Fibroblast of villous mesenchyme (primary cell): ENCODE measurements around the gene THSD7B. TPM values are rescaled to one million over a fixed set of nuclear protein-coding genes. Genes with fewer than 3 reads are reported as not detected.
"Not testable (repeated sequence)": the region's sequence is repeated elsewhere in the genome, so short reads cannot be mapped to it uniquely, and the experiment has no call there.

Experiments used
- DNase-seq: peaks from one replicate; pipeline ENCODE4 v3.0.0-alpha.2; 2010; ENCODE audit warnings: low read depth
- H3K4me3 ChIP-seq: 2 replicates; pipeline ENCODE4 v1.5.1; 2011; ENCODE audit warnings: low read depth, mild to moderate bottlenecking, low read length
- total RNA-seq: library from RNA; depleted of rRNA; stranded (reverse); fragments of >200 nt; gene quantifications from 2 replicates; pipeline ENCODE4 v1.2.3, GENCODE V29; 2012
- TF ChIP-seq, protein P1 (sequence below): IDR thresholded peaks from 2 replicates; pipeline ENCODE4 v1.5.1; 2012; ENCODE audit warnings: low read depth, mild to moderate bottlenecking, low read length; ENCODE audit not compliant: insufficient read depth

Gene THSD7B
- total RNA-seq, 1 donor, result 1.3 TPM

- no peak for DNase-seq
- TF ChIP-seq, protein P1, sequence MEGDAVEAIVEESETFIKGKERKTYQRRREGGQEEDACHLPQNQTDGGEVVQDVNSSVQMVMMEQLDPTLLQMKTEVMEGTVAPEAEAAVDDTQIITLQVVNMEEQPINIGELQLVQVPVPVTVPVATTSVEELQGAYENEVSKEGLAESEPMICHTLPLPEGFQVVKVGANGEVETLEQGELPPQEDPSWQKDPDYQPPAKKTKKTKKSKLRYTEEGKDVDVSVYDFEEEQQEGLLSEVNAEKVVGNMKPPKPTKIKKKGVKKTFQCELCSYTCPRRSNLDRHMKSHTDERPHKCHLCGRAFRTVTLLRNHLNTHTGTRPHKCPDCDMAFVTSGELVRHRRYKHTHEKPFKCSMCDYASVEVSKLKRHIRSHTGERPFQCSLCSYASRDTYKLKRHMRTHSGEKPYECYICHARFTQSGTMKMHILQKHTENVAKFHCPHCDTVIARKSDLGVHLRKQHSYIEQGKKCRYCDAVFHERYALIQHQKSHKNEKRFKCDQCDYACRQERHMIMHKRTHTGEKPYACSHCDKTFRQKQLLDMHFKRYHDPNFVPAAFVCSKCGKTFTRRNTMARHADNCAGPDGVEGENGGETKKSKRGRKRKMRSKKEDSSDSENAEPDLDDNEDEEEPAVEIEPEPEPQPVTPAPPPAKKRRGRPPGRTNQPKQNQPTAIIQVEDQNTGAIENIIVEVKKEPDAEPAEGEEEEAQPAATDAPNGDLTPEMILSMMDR, result no peak
Observed at GRCh38 chr2:137525641-137526190, 760.4 kb downstream of the THSD7B start.

DNA sequence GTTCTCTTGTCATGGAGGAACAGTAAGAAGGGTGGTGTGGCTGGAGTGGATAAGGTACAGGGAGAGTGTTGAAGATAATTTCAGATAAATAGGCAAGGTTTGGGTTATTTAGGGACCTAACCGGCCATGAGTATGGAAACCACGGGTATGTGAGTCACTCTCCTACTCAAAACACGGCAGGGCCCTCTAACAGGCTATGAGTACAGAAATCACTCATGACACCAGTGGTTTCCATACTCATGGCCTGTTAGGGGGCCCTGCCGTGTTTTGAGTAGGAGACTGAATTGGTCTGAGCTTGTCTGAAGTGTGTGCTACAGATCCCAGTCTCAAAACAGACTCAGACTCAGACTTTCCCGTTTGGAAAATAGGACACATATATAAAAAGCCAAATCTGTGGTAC is 770.6 kb downstream of the THSD7B start:
- no peak for DNase-seq
- no peak overlapping the region for H3K4me3 ChIP-seq
- TF ChIP-seq, protein P1, result no peak

More at GRCh38 chr2:137525641-137526190, 760.4 kb downstream of the THSD7B start:
- H3K4me3 ChIP-seq, result no peak overlapping the region

DNA sequence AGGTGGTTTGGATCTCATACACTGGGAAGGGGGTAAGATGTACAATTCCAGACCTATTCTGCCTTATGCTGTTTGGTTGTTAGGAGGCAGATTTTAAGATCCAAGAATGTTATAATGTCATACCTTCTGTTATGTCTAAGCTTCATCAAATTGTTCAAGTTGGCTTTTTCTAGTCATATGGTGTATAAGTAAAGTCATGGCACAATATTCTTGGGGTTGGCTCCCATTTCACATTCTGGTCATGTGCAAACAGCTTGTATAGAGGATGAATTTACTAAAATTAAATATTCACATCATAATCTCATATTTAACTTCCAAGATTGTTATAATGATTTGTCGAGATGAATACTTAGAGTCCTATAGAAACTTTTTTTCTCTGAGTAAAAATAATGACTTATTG is 774.0 kb downstream of the THSD7B start:
- TF ChIP-seq, protein P1, result no peak

GRCh38 chr2:137547842-137548241 is 782.5 kb downstream of the THSD7B start:
- TF ChIP-seq, protein P1, result no peak

More for the DNA sequence above, 774.0 kb downstream of the THSD7B start:
- H3K4me3 ChIP-seq, result no peak overlapping the region
- DNase-seq, result no peak

GRCh38 chr2:137566387-137566786 is 801.0 kb downstream of the THSD7B start:
- TF ChIP-seq, protein P1, result no peak
- no peak overlapping the region for H3K4me3 ChIP-seq
- DNase-seq, result no peak

More at GRCh38 chr2:137547842-137548241, 782.5 kb downstream of the THSD7B start:
- DNase-seq, result no peak
- H3K4me3 ChIP-seq, result no peak overlapping the region

GRCh38 chr2:137570484-137570883 is 805.1 kb downstream of the THSD7B start:
- TF ChIP-seq, protein P1, result no peak
- no peak overlapping the region for H3K4me3 ChIP-seq
- no peak for DNase-seq

GRCh38 chr2:137587834-137588233 is 822.5 kb downstream of the THSD7B start:
- H3K4me3 ChIP-seq, DNase-seq: not testable (repeated sequence)

DNA sequence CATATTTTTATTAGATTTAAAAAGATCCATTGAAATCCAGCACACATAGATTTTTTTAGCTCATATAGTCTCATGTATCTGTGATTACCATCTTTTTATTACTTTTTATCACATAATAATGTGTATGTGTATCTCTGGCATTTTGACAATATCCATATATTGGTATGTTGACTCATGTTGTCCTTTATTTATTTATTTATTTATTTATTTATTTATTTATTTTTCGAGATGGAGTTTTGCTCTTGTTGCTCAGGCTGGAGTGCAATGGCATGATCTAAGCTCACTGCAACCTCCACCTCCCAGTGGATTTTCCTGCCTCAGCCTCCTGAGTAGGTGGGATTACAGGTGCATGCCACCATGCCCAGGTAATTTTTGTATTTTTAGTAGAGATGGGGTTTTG is 823.2 kb downstream of the THSD7B start:
- DNase-seq, H3K4me3 ChIP-seq: not testable (repeated sequence)
